Mesenchymal stem cell (in vitro differentiated cells and primary cell): ENCODE results near the gene ERI3.
A peak's percentile ranks its signal among the peaks of the same experiment; 100 is the strongest.

Experiments
- DNase-seq: peaks from one replicate; pipeline ENCODE4 v3.0.0-alpha.2; 2013
- H2AFZ ChIP-seq: one replicate; pipeline ENCODE4 v1.6.1; 2013; ENCODE audit warnings: low read depth, mild to moderate bottlenecking, control low read depth, inconsistent platforms, low read length, moderate library complexity
- H2AK5ac ChIP-seq: 2 replicates; pipeline ENCODE4 v1.6.1; 2013; ENCODE audit warnings: low read length, moderate library complexity, mild to moderate bottlenecking, inconsistent platforms; ENCODE audit not compliant: severe bottlenecking
- H2BK120ac ChIP-seq: one replicate; pipeline ENCODE4 v1.6.1; 2013; ENCODE audit warnings: low read depth, mild to moderate bottlenecking, inconsistent platforms, low read length, moderate library complexity
- H2BK12ac ChIP-seq, 2 experiments: one replicate each; pipeline ENCODE4 v1.6.1; 2013; ENCODE audit warnings: inconsistent platforms in 2 of 2, low read length in 2 of 2, mild to moderate bottlenecking in 2 of 2, moderate library complexity in 2 of 2, control low read depth in 1 of 2
- H2BK15ac ChIP-seq: one replicate; pipeline ENCODE4 v1.6.1; 2013; ENCODE audit warnings: mild to moderate bottlenecking, low read depth, inconsistent platforms; ENCODE audit not compliant: poor library complexity, severe bottlenecking
- H2BK5ac ChIP-seq: 2 replicates; pipeline ENCODE4 v1.6.1; 2013; ENCODE audit warnings: low read depth, mild to moderate bottlenecking, low read length, control low read depth, inconsistent platforms; ENCODE audit not compliant: poor library complexity, severe bottlenecking
- H3K14ac ChIP-seq, 2 experiments: one replicate each; pipeline ENCODE4 v1.6.1; 2013; ENCODE audit warnings: inconsistent platforms in 2 of 2, low read length in 2 of 2, control low read depth in 1 of 2, mild to moderate bottlenecking in 1 of 2, moderate library complexity in 1 of 2
- H3K18ac ChIP-seq, 2 experiments: one replicate each; pipeline ENCODE4 v1.6.1; 2013; ENCODE audit warnings: inconsistent platforms in 2 of 2, low read length in 2 of 2, control low read depth in 1 of 2, low read depth in 1 of 2, mild to moderate bottlenecking in 1 of 2
- H3K23ac ChIP-seq, 2 experiments: one replicate each; pipeline ENCODE4 v1.6.1; 2013; ENCODE audit warnings: inconsistent platforms in 2 of 2, low read length in 2 of 2, mild to moderate bottlenecking in 2 of 2, moderate library complexity in 2 of 2, control low read depth in 1 of 2
- H3K27ac ChIP-seq: 2 replicates; pipeline ENCODE4 v1.5.1; 2013; ENCODE audit warnings: mild to moderate bottlenecking, moderate library complexity, low read length, control low read depth, inconsistent platforms; ENCODE audit not compliant: poor library complexity, severe bottlenecking
- H3K27me3 ChIP-seq, 2 experiments: 2 replicates each; pipeline versions ENCODE4 v1.6.1 to v1.7.0; 2013; ENCODE audit warnings: low read length in 2 of 2, mild to moderate bottlenecking in 2 of 2, moderate library complexity in 2 of 2, control low read depth in 1 of 2, inconsistent platforms in 1 of 2; ENCODE audit not compliant: control insufficient read depth in 1 of 2, insufficient read depth in 1 of 2
- H3K36me3 ChIP-seq, 2 experiments: 2 replicates each; pipeline versions ENCODE4 v1.6.1 to v1.7.0; 2013; ENCODE audit warnings: low read length in 2 of 2, control low read depth in 1 of 2, inconsistent platforms in 1 of 2, low read depth in 1 of 2, mild to moderate bottlenecking in 1 of 2; ENCODE audit not compliant: insufficient read depth in 2 of 2, control insufficient read depth in 1 of 2
- H3K4ac ChIP-seq, 2 experiments: one replicate each; pipeline ENCODE4 v1.6.1; 2013; ENCODE audit warnings: inconsistent platforms in 2 of 2, low read length in 2 of 2, mild to moderate bottlenecking in 2 of 2, moderate library complexity in 2 of 2, control low read depth in 1 of 2, low read depth in 1 of 2
- H3K4me1 ChIP-seq: 2 replicates; pipeline ENCODE4 v1.6.1; 2013; ENCODE audit warnings: low read depth, low read length, control low read depth; ENCODE audit not compliant: control insufficient read depth, insufficient read depth
- H3K4me2 ChIP-seq: 2 replicates; pipeline ENCODE4 v1.6.1; 2013; ENCODE audit warnings: low read length, mild to moderate bottlenecking, inconsistent platforms; ENCODE audit not compliant: poor library complexity, severe bottlenecking
- H3K4me3 ChIP-seq, 2 experiments: 2 replicates each; pipeline versions ENCODE4 v1.5.1 to v1.7.0; 2013; ENCODE audit warnings: low read length in 2 of 2, mild to moderate bottlenecking in 2 of 2, control low read depth in 1 of 2, low read depth in 1 of 2; ENCODE audit not compliant: insufficient read depth in 1 of 2
- H3K79me1 ChIP-seq: replicated peaks from 2 replicates; pipeline ENCODE4 v1.6.1; 2013; ENCODE audit warnings: mild to moderate bottlenecking, control low read depth, low read length, inconsistent platforms; ENCODE audit not compliant: poor library complexity, severe bottlenecking
- H3K9ac ChIP-seq: 2 replicates; pipeline ENCODE4 v1.7.0; 2013; ENCODE audit warnings: mild to moderate bottlenecking, low read length, moderate library complexity
- H3K9me3 ChIP-seq: 2 replicates; pipeline ENCODE4 v1.7.0; 2013; ENCODE audit warnings: mild to moderate bottlenecking, low read length; ENCODE audit not compliant: control insufficient read depth
- H4K8ac ChIP-seq: one replicate; pipeline ENCODE4 v1.6.1; 2013; ENCODE audit warnings: inconsistent platforms, mild to moderate bottlenecking, low read length, moderate library complexity
- H4K91ac ChIP-seq: one replicate; pipeline ENCODE4 v1.6.1; 2013; ENCODE audit warnings: mild to moderate bottlenecking, low read length, inconsistent platforms
- WGBS: methylation state at CpG from one replicate; pipeline ENCODE4 v1.1.7; 2013; ENCODE audit warnings: mixed read lengths; 5-methylcytosine and 5-hydroxymethylcytosine counted together

Gene ERI3

DNA sequence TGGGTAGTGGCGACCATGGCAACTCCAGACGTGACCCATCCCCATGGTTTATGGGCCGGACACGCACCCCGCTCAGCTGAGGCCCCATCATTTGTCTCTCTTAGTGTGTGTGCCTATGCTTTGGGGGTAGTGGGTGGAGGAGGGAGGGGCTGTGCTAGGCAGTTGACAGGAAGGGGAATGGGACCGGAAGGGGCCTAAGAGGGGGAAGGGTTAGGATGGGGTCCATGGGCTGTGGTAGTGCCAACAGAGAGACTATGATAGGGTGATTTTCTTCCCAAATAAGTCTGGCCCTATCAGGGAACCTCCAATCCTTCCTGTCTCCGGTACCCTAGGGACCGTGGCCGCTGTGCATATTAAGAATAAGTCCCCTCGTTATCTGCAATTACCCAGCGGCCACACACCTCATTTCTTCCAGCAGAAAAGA, 131.9 kb downstream of the ERI3 start:
- no peak overlapping the region for H2BK12ac ChIP-seq

GRCh38 chr1:44222397-44223186, 132.5 kb downstream of the ERI3 start:
- no peak overlapping the region for H3K4ac ChIP-seq
- H2AK5ac ChIP-seq = no peak overlapping the region
- H3K14ac ChIP-seq = no peak overlapping the region
- H3K9me3 ChIP-seq = no peaks in the 10 kb centered on the region
- WGBS = 94% methylated on average over 5 of the region's 5 CpGs
- DNase-seq = no peak
- H2BK12ac ChIP-seq = no peak overlapping the region
- peaks cover 5% of the 10 kb centered on the region for H3K79me1 ChIP-seq
- no peak overlapping the region for H4K91ac ChIP-seq
- no peak overlapping the region for H3K18ac ChIP-seq
- H3K36me3 ChIP-seq = peaks cover 51 to 58% of the 10 kb centered on the region in 2 experiments
- no peak overlapping the region for H3K23ac ChIP-seq
- H2AFZ ChIP-seq = no peak overlapping the region
- H2BK15ac ChIP-seq = no peak overlapping the region
- H3K4me1 ChIP-seq = peaks cover 26% of the 10 kb centered on the region
- H3K27me3 ChIP-seq = no peaks in the 10 kb centered on the region
- H3K9ac ChIP-seq = no peak overlapping the region
- peak overlapping the region; percentile 0 for H4K8ac ChIP-seq
- no peak overlapping the region for H2BK120ac ChIP-seq
- no peak overlapping the region for H3K4me3 ChIP-seq
- H3K4me2 ChIP-seq = no peak overlapping the region
- H3K27ac ChIP-seq = no peak overlapping the region
- no peak overlapping the region for H2BK5ac ChIP-seq

More for the DNA sequence above, 131.9 kb downstream of the ERI3 start:
- no peak overlapping the region for H4K91ac ChIP-seq
- H3K4me2 ChIP-seq = no peak overlapping the region
- WGBS = 97% methylated on average over 11 of the region's 11 CpGs
- H2BK5ac ChIP-seq = no peak overlapping the region
- H2BK15ac ChIP-seq = no peak overlapping the region
- no peak overlapping the region for H4K8ac ChIP-seq
- no peak overlapping the region for H3K4ac ChIP-seq
- no peaks in the 10 kb centered on the region for H3K27me3 ChIP-seq
- H3K4me3 ChIP-seq = peak overlapping the region in 1 of 2 experiments; percentile 2
- H3K18ac ChIP-seq = no peak overlapping the region
- H2AFZ ChIP-seq = no peak overlapping the region
- H3K9ac ChIP-seq = no peak overlapping the region
- peaks cover 22% of the 10 kb centered on the region for H3K4me1 ChIP-seq
- no peak overlapping the region for H3K14ac ChIP-seq
- DNase-seq = no peak
- no peak overlapping the region for H2AK5ac ChIP-seq
- no peak overlapping the region for H3K27ac ChIP-seq
- H3K36me3 ChIP-seq = peaks cover 46 to 55% of the 10 kb centered on the region in 2 experiments
- no peak overlapping the region for H2BK120ac ChIP-seq
- peaks cover 3% of the 10 kb centered on the region for H3K79me1 ChIP-seq
- H3K9me3 ChIP-seq = no peaks in the 10 kb centered on the region
- H3K23ac ChIP-seq = no peak overlapping the region

DNA sequence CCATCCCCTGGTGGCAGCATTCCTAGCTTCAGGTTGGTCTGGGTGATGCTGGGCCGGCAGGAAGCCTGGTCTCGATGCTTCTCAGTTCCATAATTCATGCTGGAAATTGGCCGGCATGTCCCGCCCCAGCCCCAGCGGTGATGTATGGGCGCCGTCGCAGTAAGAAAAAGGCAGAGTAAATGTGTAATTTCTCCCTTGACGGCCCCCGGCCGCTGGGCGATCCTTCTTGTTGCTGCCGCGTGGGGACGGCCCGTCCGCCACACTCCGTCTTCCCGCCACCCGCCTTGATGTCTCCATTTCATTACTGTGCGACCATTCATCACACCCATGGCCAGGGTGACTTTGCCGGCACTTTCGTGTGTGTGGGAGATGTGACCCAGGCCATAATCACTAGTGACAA, 133.3 kb downstream of the ERI3 start:
- H4K8ac ChIP-seq = no peak overlapping the region
- no peak overlapping the region for H2BK15ac ChIP-seq
- no peak overlapping the region for H2BK120ac ChIP-seq
- H3K23ac ChIP-seq = no peak overlapping the region
- H3K79me1 ChIP-seq = peaks cover 8% of the 10 kb centered on the region
- peak overlapping the region in 1 of 2 experiments; percentile 32 for H2BK12ac ChIP-seq
- H2AK5ac ChIP-seq = no peak overlapping the region
- peaks cover 56 to 58% of the 10 kb centered on the region in 2 experiments for H3K36me3 ChIP-seq
- peaks cover 26% of the 10 kb centered on the region for H3K4me1 ChIP-seq
- no peak overlapping the region for H2AFZ ChIP-seq
- no peak overlapping the region for H2BK5ac ChIP-seq
- DNase-seq = no peak
- no peak overlapping the region for H3K4me2 ChIP-seq
- no peak overlapping the region for H3K18ac ChIP-seq
- no peaks in the 10 kb centered on the region for H3K9me3 ChIP-seq
- 97% methylated on average over 23 of the region's 23 CpGs for WGBS
- H3K9ac ChIP-seq = no peak overlapping the region
- no peak overlapping the region for H3K14ac ChIP-seq
- H3K4ac ChIP-seq = no peak overlapping the region
- H4K91ac ChIP-seq = no peak overlapping the region
- H3K4me3 ChIP-seq = no peak overlapping the region
- H3K27ac ChIP-seq = no peak overlapping the region
- H3K27me3 ChIP-seq = no peaks in the 10 kb centered on the region

- Histone ChIP-seq H2BK12ac (peak overlapping the region in 1 of 2 experiments; percentile 27), H2BK5ac (no peak overlapping the region), H3K14ac (peak overlapping the region in 1 of 2 experiments; percentile 71), H3K23ac (no peak overlapping the region), H3K36me3 (peaks cover 61 to 68% of the 10 kb centered on the region in 2 experiments), H3K18ac (peak overlapping the region in 1 of 2 experiments; percentile 46), H3K4me1 (peaks cover 26% of the 10 kb centered on the region), H3K9me3 (no peaks in the 10 kb centered on the region), H3K79me1 (peaks cover 13% of the 10 kb centered on the region), H4K91ac (peak overlapping the region; percentile 35), H2AK5ac (no peak overlapping the region), H4K8ac (no peak overlapping the region), H3K27me3 (no peaks in the 10 kb centered on the region), H3K4me2 (no peak overlapping the region), H3K9ac (no peak overlapping the region), H3K27ac (peak overlapping the region; percentile 17), H3K4me3 (no peak overlapping the region), H3K4ac (peak overlapping the region in 1 of 2 experiments; percentile 13), H2BK15ac (no peak overlapping the region), H2AFZ (no peak overlapping the region), H2BK120ac (no peak overlapping the region)
- no peak for DNase-seq
- 96% methylated on average over 9 of the region's 10 CpGs for WGBS
Observed at GRCh38 chr1:44220755-44221154, 134.3 kb downstream of the ERI3 start.
